COLO668 (cell line): ENCODE results near the gene NPC1.

ENCODE experiments used
- DNase-seq: peaks from one replicate; lab custom pipeline; 2025; ENCODE audit not compliant: unreplicated experiment; lab: John Stamatoyannopoulos, UW

The NPC1 gene

GRCh38 chr18:23550898-23551297 lies 35.4 kb downstream of the NPC1 start:
- no peak for DNase-seq

GRCh38 chr18:23548719-23549118 lies 37.6 kb downstream of the NPC1 start:
- no peak for DNase-seq

DNA sequence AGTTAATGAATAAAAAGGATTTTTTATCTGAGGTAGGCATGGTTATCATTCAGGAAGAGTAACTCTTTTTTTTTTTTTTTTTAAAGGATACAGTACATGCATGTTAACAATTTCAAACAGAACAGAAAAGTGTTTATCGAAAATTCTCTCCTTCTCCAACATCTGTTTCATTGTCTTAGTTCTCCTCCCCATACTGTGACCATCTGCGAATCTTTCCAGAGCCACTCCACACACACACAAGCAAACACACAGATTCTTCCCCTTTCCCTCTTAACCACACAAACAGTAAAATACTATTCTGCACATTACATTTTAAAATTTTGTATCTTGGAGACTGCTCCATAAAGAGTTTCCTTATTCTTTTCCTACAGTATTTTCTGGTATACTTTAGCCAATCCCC lies 38.0 kb downstream of the NPC1 start:
- no peak for DNase-seq

DNA sequence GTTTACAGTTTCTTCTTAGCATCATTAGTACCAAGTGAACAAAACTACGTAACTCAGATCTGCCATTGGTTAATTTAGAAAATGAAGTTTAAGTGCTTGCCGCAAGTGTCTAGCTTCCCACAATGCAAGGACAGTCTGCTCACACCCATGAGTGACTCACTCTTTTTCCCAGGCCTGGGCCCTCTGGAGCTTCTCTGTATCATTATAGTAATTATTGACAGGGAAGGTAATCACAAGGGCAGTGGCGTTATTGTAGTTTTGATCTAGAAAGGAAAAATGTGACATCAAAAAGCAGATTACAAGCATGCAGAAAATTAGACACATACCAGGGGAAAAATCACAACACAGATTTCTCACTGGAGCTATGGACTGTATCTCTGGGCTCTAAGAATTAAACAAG lies 38.5 kb downstream of the NPC1 start:
- DNase-seq = no peak

DNA sequence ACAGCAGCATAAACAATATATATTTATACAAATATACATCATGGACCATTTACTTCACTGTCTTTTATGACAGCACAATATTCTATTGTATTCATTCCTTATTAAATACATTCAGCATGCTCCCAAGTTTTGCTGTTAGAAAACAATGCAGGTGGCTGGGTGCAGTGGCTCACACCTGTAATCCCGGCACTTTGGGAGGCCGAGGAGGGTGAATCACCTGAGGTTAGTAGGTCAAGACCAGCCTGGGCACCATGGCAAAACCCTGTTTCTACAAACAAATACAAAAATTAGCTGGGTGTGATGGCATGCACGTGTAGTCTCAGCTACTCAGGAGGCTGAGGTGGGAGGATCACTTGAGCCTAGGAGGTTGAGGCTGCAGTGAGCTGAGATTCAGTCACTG lies 39.0 kb downstream of the NPC1 start:
- DNase-seq = no peak

GRCh38 chr18:23545247-23545789 lies 41.0 kb downstream of the NPC1 start:
- no peak for DNase-seq

- no peak for DNase-seq
Measured at GRCh38 chr18:23542461-23542860, 43.8 kb downstream of the NPC1 start.

- no peak for DNase-seq
Measured at GRCh38 chr18:23541349-23542093, 44.8 kb downstream of the NPC1 start.

DNA sequence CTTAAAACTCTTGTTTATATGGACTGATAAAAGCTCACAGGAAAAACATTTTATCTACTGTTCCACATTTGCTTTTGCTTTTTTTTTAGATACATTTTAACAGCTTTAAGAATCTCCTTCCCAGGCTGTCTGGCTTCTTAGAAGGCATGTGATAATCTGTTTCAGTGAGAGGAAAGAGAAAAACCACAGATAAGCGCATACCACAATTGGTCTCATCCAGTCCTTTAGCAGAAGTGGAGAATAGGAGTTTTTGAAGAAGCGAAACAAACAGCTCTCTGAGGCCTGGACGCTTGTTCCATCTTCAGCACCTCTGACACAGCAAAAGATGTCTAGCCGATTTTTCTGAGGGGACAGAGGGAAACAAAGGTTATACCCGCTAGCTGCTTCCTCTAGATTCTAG lies 45.4 kb downstream of the NPC1 start:
- no peak for DNase-seq

GRCh38 chr18:23539911-23540525 lies 46.3 kb downstream of the NPC1 start:
- no peak for DNase-seq

GRCh38 chr18:23539296-23539695 lies 47.0 kb downstream of the NPC1 start:
- DNase-seq = no peak

DNA sequence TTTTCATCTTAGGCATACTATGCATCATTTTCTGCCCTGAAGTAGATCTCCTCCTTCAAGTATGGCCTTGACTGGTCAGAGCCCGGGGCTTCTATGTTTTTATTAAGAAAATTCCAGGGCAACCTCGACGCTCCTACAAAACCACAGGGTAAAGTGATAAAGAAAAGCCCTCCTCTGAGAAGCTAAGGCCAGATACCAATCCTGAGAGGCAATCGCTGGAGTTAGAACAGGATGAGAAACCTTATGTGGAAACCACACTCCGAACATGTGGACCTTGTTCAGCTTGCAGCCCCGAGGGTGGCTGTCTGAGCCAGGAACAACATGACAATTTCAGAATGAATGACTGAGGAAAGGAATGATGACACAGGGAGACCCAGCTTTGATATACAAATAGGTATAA lies 47.4 kb downstream of the NPC1 start:
- DNase-seq = no peak

DNA sequence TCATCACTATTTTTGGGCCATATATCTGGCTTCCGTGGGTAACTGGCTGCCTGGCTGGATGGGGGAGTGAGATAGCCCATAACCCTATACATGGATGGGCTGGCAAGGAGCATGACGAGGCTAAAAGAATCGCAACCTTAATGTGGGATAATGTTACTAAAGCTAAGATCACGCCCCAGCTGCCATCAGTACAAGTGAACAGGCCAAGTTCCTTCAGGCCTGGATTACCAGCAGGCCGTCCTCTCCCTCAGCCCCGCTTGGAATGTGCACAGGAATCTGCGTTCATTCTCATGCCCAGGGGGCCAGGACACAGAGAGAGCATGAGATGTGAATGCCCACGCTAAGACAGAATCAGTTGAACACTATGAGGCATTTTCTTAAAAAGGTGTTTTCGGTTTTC lies 48.3 kb downstream of the NPC1 start:
- no peak for DNase-seq

- DNase-seq = no peak
Measured at GRCh38 chr18:23537274-23537673, 49.0 kb downstream of the NPC1 start.

GRCh38 chr18:23536204-23536603 lies 50.1 kb downstream of the NPC1 start:
- no peak for DNase-seq

- DNase-seq = no peak
Measured at GRCh38 chr18:23534276-23534675, 52.0 kb downstream of the NPC1 start.

DNA sequence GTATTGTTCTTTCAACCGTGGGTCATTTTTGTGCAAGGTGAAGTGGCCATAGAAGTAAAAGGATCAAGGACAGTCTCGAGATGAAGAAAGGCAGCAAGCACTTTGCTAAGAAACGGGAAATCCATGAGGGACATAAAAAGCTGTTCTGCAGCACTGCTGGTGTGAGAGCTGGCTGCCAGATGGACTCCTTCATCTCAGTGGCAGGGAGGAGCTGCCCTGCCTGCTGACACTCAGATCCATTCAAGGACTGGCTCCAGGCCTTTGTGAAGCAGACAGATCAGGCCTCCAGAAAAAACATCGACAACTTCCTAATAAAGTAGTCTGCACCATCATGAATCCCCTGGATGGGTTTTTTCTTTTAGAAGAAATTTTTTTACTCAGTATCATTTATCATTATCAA lies 53.5 kb downstream of the NPC1 start:
- no peak for DNase-seq

DNA sequence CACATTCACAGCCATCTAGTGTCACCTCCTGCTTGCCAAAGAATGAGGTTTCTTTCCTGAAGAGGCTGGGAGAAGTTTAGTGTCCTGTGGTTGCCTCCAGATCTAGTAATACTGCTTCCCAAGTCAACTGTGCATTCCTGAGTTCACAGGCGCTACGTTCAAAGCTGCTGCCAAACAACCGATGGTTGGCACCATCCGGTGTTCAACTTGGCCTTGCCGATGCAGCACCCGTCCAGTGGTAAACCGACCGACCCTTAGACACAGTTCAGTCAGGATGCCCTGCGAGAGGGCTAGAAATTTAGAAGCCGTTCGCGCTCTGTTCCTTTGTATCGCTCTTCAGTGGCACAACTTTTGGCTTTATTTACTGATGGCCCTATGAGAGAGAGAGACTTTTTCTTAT lies 54.4 kb downstream of the NPC1 start:
- DNase-seq = no peak

DNA sequence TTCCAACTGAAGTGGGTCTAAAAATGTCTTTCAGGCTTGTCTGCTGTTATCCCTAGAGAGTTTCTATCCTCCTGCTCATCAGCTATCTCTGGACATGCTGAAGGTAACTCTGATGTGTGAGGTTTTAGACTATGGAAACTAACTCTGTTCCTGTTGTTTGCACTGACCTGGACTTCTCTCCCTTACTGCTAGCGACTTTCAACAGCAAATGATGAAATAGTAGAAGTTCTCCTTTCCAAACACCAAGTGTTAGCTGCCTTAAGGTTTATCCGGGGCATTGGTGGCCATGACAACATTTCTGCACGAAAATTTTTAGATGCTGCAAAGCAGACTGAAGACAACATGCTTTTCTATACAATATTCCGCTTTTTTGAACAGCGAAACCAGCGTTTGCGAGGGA lies 56.1 kb downstream of the NPC1 start:
- DNase-seq = no peak

- DNase-seq = no peak
Measured at GRCh38 chr18:23529604-23530003, 56.7 kb downstream of the NPC1 start.

DNA sequence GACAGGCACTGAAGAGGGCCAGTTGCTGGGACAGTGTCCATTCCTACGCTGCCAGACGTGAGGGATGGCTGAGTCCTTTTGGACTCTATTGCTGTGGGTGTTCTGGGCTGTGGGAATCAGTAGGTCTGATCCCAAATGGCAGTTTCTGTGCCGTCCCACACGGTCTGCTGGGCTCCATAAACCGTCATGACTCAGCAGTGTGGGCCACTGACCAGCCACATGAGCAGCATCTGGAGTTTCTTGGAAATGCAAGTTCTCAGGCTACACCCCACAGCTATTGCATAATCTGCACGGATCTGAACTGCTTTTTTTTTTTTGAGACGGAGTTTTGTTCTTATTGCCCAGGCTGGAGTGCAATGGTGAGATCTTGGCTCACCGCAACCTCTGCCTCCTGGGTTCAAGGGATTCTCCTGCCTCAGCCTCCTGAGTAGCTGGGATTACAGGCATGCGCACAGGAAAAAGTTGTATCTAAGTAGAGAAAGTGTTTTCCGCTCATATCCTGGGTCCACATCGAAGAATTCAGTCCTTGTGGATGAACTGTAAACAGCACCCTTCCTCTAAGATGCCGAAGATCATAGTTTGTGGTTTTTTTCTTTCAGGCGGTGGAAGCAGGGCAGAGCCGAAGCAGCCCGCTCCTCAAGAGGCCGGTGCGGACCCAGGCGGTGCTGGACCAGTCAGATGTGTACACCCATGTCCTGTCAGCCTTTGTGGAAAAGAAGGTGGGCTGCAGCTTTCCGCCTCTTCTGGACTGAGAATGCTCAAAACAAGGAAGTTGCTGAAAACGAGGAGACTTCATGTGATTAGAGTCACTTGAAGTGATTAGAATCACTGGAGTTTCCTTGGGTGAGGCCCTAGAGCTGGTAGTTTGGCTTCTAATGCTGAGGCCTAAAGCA lies 57.5 kb downstream of the NPC1 start:
- DNase-seq = no peak
